IPS-20b (cell line): ENCODE results near the gene PTPRM.

Experiments used
- H3K27ac ChIP-seq: one replicate; pipeline ENCODE4 v1.5.1; 2013; ENCODE audit warnings: low read length
- H3K27me3 ChIP-seq: 2 replicates; pipeline ENCODE4 v1.6.1; 2013; ENCODE audit warnings: mild to moderate bottlenecking, low read length, inconsistent platforms; ENCODE audit not compliant: insufficient read depth
- H3K36me3 ChIP-seq: 2 replicates; pipeline ENCODE4 v1.6.1; 2013; ENCODE audit warnings: low read depth, mild to moderate bottlenecking, inconsistent platforms, low read length, moderate library complexity; ENCODE audit not compliant: insufficient read depth
- H3K4me1 ChIP-seq: 2 replicates; pipeline ENCODE4 v1.6.1; 2013; ENCODE audit warnings: mild to moderate bottlenecking, control low read depth, inconsistent platforms, low read length, moderate library complexity; ENCODE audit not compliant: insufficient read depth
- H3K4me3 ChIP-seq: 2 replicates; pipeline ENCODE4 v1.5.1; 2013; ENCODE audit warnings: mild to moderate bottlenecking, low read length, inconsistent platforms
- H3K9ac ChIP-seq: 2 replicates; pipeline ENCODE4 v1.6.1; 2013; ENCODE audit warnings: low read depth, mild to moderate bottlenecking, inconsistent platforms, low read length, moderate library complexity
- H3K9me3 ChIP-seq: 2 replicates; pipeline ENCODE4 v1.6.1; 2013; ENCODE audit warnings: mild to moderate bottlenecking, low read depth, low read length, inconsistent platforms; ENCODE audit not compliant: insufficient read depth

Gene PTPRM

GRCh38 chr18:7586379-7586778 is 19.3 kb downstream of the PTPRM start:
- no peaks in the 10 kb centered on the region for H3K36me3 ChIP-seq
- H3K4me1 ChIP-seq = no peaks in the 10 kb centered on the region; the same call in 1 of the 2 replicates
- no peak overlapping the region for H3K4me3 ChIP-seq
- H3K9ac ChIP-seq = no peak overlapping the region
- H3K9me3 ChIP-seq = no peaks in the 10 kb centered on the region
- no peaks in the 10 kb centered on the region for H3K27me3 ChIP-seq
- no peak overlapping the region for H3K27ac ChIP-seq

GRCh38 chr18:7590826-7591560 is 23.9 kb downstream of the PTPRM start:
- no peak overlapping the region for H3K4me3 ChIP-seq
- H3K9me3 ChIP-seq = no peaks in the 10 kb centered on the region
- H3K27ac ChIP-seq = no peak overlapping the region
- no peaks in the 10 kb centered on the region for H3K27me3 ChIP-seq
- H3K9ac ChIP-seq = no peak overlapping the region
- peaks cover 8% of the 10 kb centered on the region for H3K4me1 ChIP-seq
- no peaks in the 10 kb centered on the region for H3K36me3 ChIP-seq

- H3K27ac ChIP-seq = no peak overlapping the region
- no peak overlapping the region for H3K9ac ChIP-seq
- H3K27me3 ChIP-seq = no peaks in the 10 kb centered on the region
- H3K36me3 ChIP-seq = no peaks in the 10 kb centered on the region
- H3K4me3 ChIP-seq = no peak overlapping the region
- no peaks in the 10 kb centered on the region for H3K9me3 ChIP-seq
- H3K4me1 ChIP-seq = peaks cover 8% of the 10 kb centered on the region
Observed at GRCh38 chr18:7592305-7593071, 25.4 kb downstream of the PTPRM start.

- Histone ChIP-seq H3K36me3 (no peaks in the 10 kb centered on the region), H3K4me1 (peaks cover 8% of the 10 kb centered on the region), H3K9ac (no peak overlapping the region), H3K27me3 (no peaks in the 10 kb centered on the region), H3K27ac (no peak overlapping the region), H3K9me3 (no peaks in the 10 kb centered on the region), H3K4me3 (no peak overlapping the region)
Observed at GRCh38 chr18:7593218-7593819, 26.2 kb downstream of the PTPRM start.

- Histone ChIP-seq H3K4me3 (no peak overlapping the region), H3K4me1 (peaks cover 8% of the 10 kb centered on the region), H3K9me3 (no peaks in the 10 kb centered on the region), H3K27me3 (no peaks in the 10 kb centered on the region), H3K27ac (no peak overlapping the region), H3K36me3 (no peaks in the 10 kb centered on the region), H3K9ac (no peak overlapping the region)
Observed at GRCh38 chr18:7596147-7596546, 29.0 kb downstream of the PTPRM start.

- Histone ChIP-seq H3K9ac (no peak overlapping the region), H3K4me1 (peaks cover 2% of the 10 kb centered on the region), H3K36me3 (no peaks in the 10 kb centered on the region), H3K9me3 (no peaks in the 10 kb centered on the region), H3K27ac (no peak overlapping the region), H3K4me3 (no peak overlapping the region), H3K27me3 (no peaks in the 10 kb centered on the region)
Observed at GRCh38 chr18:7597500-7597899, 30.4 kb downstream of the PTPRM start.

- no peaks in the 10 kb centered on the region for H3K9me3 ChIP-seq
Observed at GRCh38 chr18:7598167-7599047, 31.3 kb downstream of the PTPRM start.

GRCh38 chr18:7600036-7600435 is 32.9 kb downstream of the PTPRM start:
- Histone ChIP-seq H3K9ac (no peak overlapping the region), H3K9me3 (no peaks in the 10 kb centered on the region), H3K4me3 (no peak overlapping the region), H3K36me3 (no peaks in the 10 kb centered on the region), H3K27ac (no peak overlapping the region), H3K27me3 (no peaks in the 10 kb centered on the region), H3K4me1 (peaks cover 21% of the 10 kb centered on the region)

More at GRCh38 chr18:7598167-7599047, 31.3 kb downstream of the PTPRM start:
- H3K4me3 ChIP-seq = no peak overlapping the region
- no peaks in the 10 kb centered on the region for H3K36me3 ChIP-seq
- no peak overlapping the region for H3K27ac ChIP-seq
- no peaks in the 10 kb centered on the region for H3K27me3 ChIP-seq
- H3K9ac ChIP-seq = no peak overlapping the region
- peaks cover 5% of the 10 kb centered on the region for H3K4me1 ChIP-seq

GRCh38 chr18:7600528-7601245 is 33.6 kb downstream of the PTPRM start:
- H3K9ac ChIP-seq = no peak overlapping the region
- H3K36me3 ChIP-seq = no peaks in the 10 kb centered on the region
- H3K27ac ChIP-seq = no peak overlapping the region
- peaks cover 19% of the 10 kb centered on the region for H3K4me1 ChIP-seq
- H3K4me3 ChIP-seq = no peak overlapping the region
- no peaks in the 10 kb centered on the region for H3K9me3 ChIP-seq
- no peaks in the 10 kb centered on the region for H3K27me3 ChIP-seq

- Histone ChIP-seq H3K9me3 (no peaks in the 10 kb centered on the region), H3K4me1 (peaks cover 19% of the 10 kb centered on the region), H3K36me3 (no peaks in the 10 kb centered on the region), H3K9ac (no peak overlapping the region), H3K27ac (no peak overlapping the region), H3K4me3 (no peak overlapping the region), H3K27me3 (no peaks in the 10 kb centered on the region)
Observed at GRCh38 chr18:7601246-7601615, 34.1 kb downstream of the PTPRM start.

GRCh38 chr18:7601936-7602335 is 34.8 kb downstream of the PTPRM start:
- Histone ChIP-seq H3K27me3 (no peaks in the 10 kb centered on the region), H3K4me3 (no peak overlapping the region), H3K9ac (no peak overlapping the region), H3K36me3 (no peaks in the 10 kb centered on the region), H3K4me1 (peaks cover 19% of the 10 kb centered on the region), H3K9me3 (no peaks in the 10 kb centered on the region), H3K27ac (no peak overlapping the region)
